Endothelial cell of umbilical vein (primary cell): ENCODE data around the gene MTRR.

Source experiments
- CTCF ChIP-seq, 2 donors: IDR thresholded peaks; 1 replicate in 1 of 2; 2 replicates in 1 of 2; pipeline ENCODE4 v1.5.1; 2011; ENCODE audit warnings: low read length in 2 of 2, mild to moderate bottlenecking in 2 of 2, moderate library complexity in 2 of 2, control low read depth in 1 of 2, inconsistent platforms in 1 of 2, low read depth in 1 of 2; ENCODE audit not compliant: insufficient read depth in 1 of 2; ENCODE audit errors: extremely low read depth in 1 of 2
- EZH2 ChIP-seq: IDR thresholded peaks from 2 replicates; pipeline ENCODE4 v1.6.1; 2012; ENCODE audit warnings: borderline replicate concordance, low read depth, mild to moderate bottlenecking, moderate library complexity, low read length, inconsistent platforms; ENCODE audit not compliant: severe bottlenecking
- FOS ChIP-seq: IDR thresholded peaks from 2 replicates; pipeline ENCODE4 v1.6.1; 2011; ENCODE audit warnings: mild to moderate bottlenecking, low read length, moderate library complexity, borderline replicate concordance; ENCODE audit not compliant: insufficient read depth
- JUN ChIP-seq: IDR thresholded peaks from 2 replicates; pipeline ENCODE4 v1.6.1; 2011; ENCODE audit warnings: borderline replicate concordance, low read depth; ENCODE audit not compliant: insufficient read length, insufficient read depth
- MAX ChIP-seq: IDR thresholded peaks from 2 replicates; pipeline ENCODE4 v1.6.1; 2011; ENCODE audit not compliant: insufficient read depth, insufficient read length
- POLR2A ChIP-seq: IDR thresholded peaks from 2 replicates; pipeline ENCODE4 v1.6.1; 2012; ENCODE audit warnings: low read depth, mild to moderate bottlenecking, control low read depth, low read length
- POLR2AphosphoS5 ChIP-seq: IDR thresholded peaks from 2 replicates; pipeline ENCODE4 v1.6.1; 2012; ENCODE audit warnings: low read depth, mild to moderate bottlenecking, control low read depth, low read length, moderate library complexity; ENCODE audit not compliant: insufficient read depth

- no peak for TF ChIP-seq POLR2A
- no peak for TF ChIP-seq CTCF (IDR thresholded peaks at IDR 0.05; ENCODE audit: extremely low read depth in 1 of 2, insufficient read depth in 1 of 2, low read depth in 1 of 2, low read length in 2 of 2)
- no peak for TF ChIP-seq POLR2AphosphoS5
- TF ChIP-seq EZH2, result no peak
- no peak for TF ChIP-seq JUN
- TF ChIP-seq MAX, result no peak
- no peak for TF ChIP-seq FOS
These were observed 7.9 kb downstream of the MTRR start for GRCh38 chr5:7876867-7877266.
